BJ (cell line): ENCODE data around the gene KCNIP4. TPM values are rescaled to one million over a fixed set of nuclear protein-coding genes. Genes with fewer than 3 reads are reported as not detected.
"Not testable (repeated sequence)": the region's sequence is repeated elsewhere in the genome, so short reads cannot be mapped to it uniquely, and the experiment has no call there.

ENCODE experiments used
- CTCF ChIA-PET: fragments of 350-600 bp; formaldehyde crosslinking; extraction: SDS; loops from one replicate; lab custom pipeline; 2021; ENCODE audit warnings: antibody characterized with exemption, inconsistent platforms; lab: Yijun Ruan, JAX
- POLR2A ChIA-PET: fragments of 300-600 bp; sonication (Branson Sonifier 250); formaldehyde crosslinking; extraction: SDS; loops from one replicate; lab custom pipeline; 2021; ENCODE audit warnings: antibody characterized with exemption; lab: Charles Lee
- DNase-seq: peaks from one replicate; pipeline ENCODE4 v3.0.0-alpha.2; 2011; ENCODE audit warnings: low read depth
- H3K27me3 ChIP-seq: 2 replicates; pipeline ENCODE4 v1.6.0; 2011; ENCODE audit warnings: low read length; ENCODE audit not compliant: control insufficient read depth, insufficient read depth
- H3K36me3 ChIP-seq: 2 replicates; pipeline ENCODE4 v1.5.1; 2011; ENCODE audit warnings: low read length; ENCODE audit not compliant: control insufficient read depth, insufficient read depth
- H3K4me3 ChIP-seq: 2 replicates; pipeline ENCODE4 v1.5.1; 2011; ENCODE audit warnings: low read depth, mild to moderate bottlenecking, control low read depth, low read length
- CTCF ChIP-seq: IDR thresholded peaks from 2 replicates; pipeline ENCODE4 v1.5.1; 2011; ENCODE audit warnings: low read depth, mild to moderate bottlenecking, control low read depth, inconsistent platforms, low read length, moderate library complexity; ENCODE audit not compliant: insufficient read depth
- polyA minus RNA-seq: library from RNA; depleted of rRNA, polyadenylated mRNA; stranded (reverse); fragments of >200 nt; gene quantifications from 2 replicates; pipeline ENCODE4 v1.2.3, GENCODE V29; 2011; rRNA and poly(A)+ RNA removed
- polyA plus RNA-seq: library from polyadenylated mRNA; depleted of rRNA; stranded (reverse); fragments of >200 nt; gene quantifications from 2 replicates; pipeline ENCODE4 v1.2.3, GENCODE V29; 2011; rRNA removed

Gene KCNIP4
- not detected in 2 replicates for polyA plus RNA-seq
- not detected in 2 replicates for polyA minus RNA-seq

GRCh38 chr4:21948347-21949072 lies at the start of gene KCNIP4:
TSS of gene KCNIP4 (minus strand) at chr4:21948772.
- ChIA-PET CTCF (interaction anchor here (0.6 to 1.8 kb wide), 4 partner anchors 9 to 156 kb away, joined by 3 to 7 read pairs (median 4); no protein-coding TSS in a partner anchor), POLR2A (no interaction called here)
- Histone ChIP-seq H3K27me3 (peaks cover 21% of the 10 kb centered on the region), H3K4me3 (peak within 1 kb of the TSS; percentile 32), H3K36me3 (no peaks in the 10 kb centered on the region)
- no peak for DNase-seq
- TF ChIP-seq CTCF, result 0 out of 2 replicates have a peak, but pooled peaks have one; percentile 5

GRCh38 chr4:21996618-21997017 lies 48.0 kb upstream of the KCNIP4 start:
- H3K4me3 ChIP-seq, H3K27me3 ChIP-seq, DNase-seq, POLR2A ChIA-PET, CTCF ChIA-PET, H3K36me3 ChIP-seq: not testable (repeated sequence)

- ChIA-PET CTCF (no interaction called here), POLR2A (no interaction called here)
- no peaks in the 10 kb centered on the region for H3K36me3 ChIP-seq
- H3K4me3 ChIP-seq, result no peak overlapping the region
- DNase-seq, result no peak
- no peaks in the 10 kb centered on the region for H3K27me3 ChIP-seq
- TF ChIP-seq CTCF, result no peak
Measured at GRCh38 chr4:21992330-21992729, 43.8 kb upstream of the KCNIP4 start.

GRCh38 chr4:21991562-21991961 lies 43.0 kb upstream of the KCNIP4 start:
- POLR2A ChIA-PET, result no interaction called here
- Histone ChIP-seq H3K4me3 (no peak overlapping the region), H3K36me3 (no peaks in the 10 kb centered on the region), H3K27me3 (no peaks in the 10 kb centered on the region)
- CTCF ChIA-PET, result no interaction called here
- no peak for DNase-seq
- no peak for TF ChIP-seq CTCF

- Histone ChIP-seq H3K4me3 (no peak overlapping the region), H3K36me3 (no peaks in the 10 kb centered on the region), H3K27me3 (no peaks in the 10 kb centered on the region)
- no peak for DNase-seq
- ChIA-PET POLR2A (no interaction called here), CTCF (interaction anchor here (1.0 kb wide), 1 partner anchor 399 kb away, joined by 4 read pairs; no protein-coding TSS in a partner anchor)
- TF ChIP-seq CTCF, result no peak
Measured at GRCh38 chr4:21991050-21991449, 42.5 kb upstream of the KCNIP4 start.

- H3K36me3 ChIP-seq, result no peaks in the 10 kb centered on the region
- no peaks in the 10 kb centered on the region for H3K27me3 ChIP-seq
- ChIA-PET CTCF (no interaction called here), POLR2A (no interaction called here)
- DNase-seq, result no peak
- no peak overlapping the region for H3K4me3 ChIP-seq
- no peak for TF ChIP-seq CTCF
Measured at GRCh38 chr4:21989351-21989750, 40.8 kb upstream of the KCNIP4 start.
